Measurements from ENCODE around the gene NDNF.

NDNF gene

GRCh38 chr4:121003863-121004262 lies 68.5 kb downstream of the NDNF start:
- H3K36me3 ChIP-seq (ENCODE audit: control insufficient read depth in 2 of 2, insufficient read depth in 1 of 2, low read length in 2 of 2), result no peaks in the 10 kb centered on the region
- H3K4me3 ChIP-seq (ENCODE audit: low read depth, low read length), result no peak overlapping the region
- ChIA-PET POLR2A (no interaction called here), CTCF (no interaction called here)
- no peak overlapping the region for H3K27ac ChIP-seq (ENCODE audit: extremely low read depth, low read depth, low read length)
- H3K4me1 ChIP-seq (ENCODE audit: control insufficient read depth, insufficient read depth, low read length), result no peaks in the 10 kb centered on the region
- TF ChIP-seq ZNF146 (tag by site-specific recombination; IDR thresholded peaks at IDR 0.05), result no peak
- TF ChIP-seq MEIS1 (CRISPR knock-in tag; IDR thresholded peaks at IDR 0.05; ENCODE audit: borderline replicate concordance), result no peak
- no peak for TF ChIP-seq ZIC2 (tag by site-specific recombination; IDR thresholded peaks at IDR 0.05)
- no peak for TF ChIP-seq HOXD13 (CRISPR knock-in tag; IDR thresholded peaks at IDR 0.05; ENCODE audit: borderline replicate concordance)
- no peak for TF ChIP-seq ZNF221 (tag by site-specific recombination; IDR thresholded peaks at IDR 0.05; ENCODE audit: borderline replicate concordance)
- no peak for TF ChIP-seq PRDM4 (tag by site-specific recombination; IDR thresholded peaks at IDR 0.05)
- TF ChIP-seq ZNF350 (tag by site-specific recombination; IDR thresholded peaks at IDR 0.05), result no peak
- no peak for TF ChIP-seq BCL11B (tag by site-specific recombination; IDR thresholded peaks at IDR 0.05; ENCODE audit: low read depth)
- TF ChIP-seq ZSCAN30 (tag by site-specific recombination; IDR thresholded peaks at IDR 0.05), result no peak
- TF ChIP-seq HOXC10 (CRISPR knock-in tag; IDR thresholded peaks at IDR 0.05), result no peak
- no peak for TF ChIP-seq ZNF645 (tag by site-specific recombination; IDR thresholded peaks at IDR 0.05)
- TF ChIP-seq ZNF558 (tag by site-specific recombination; IDR thresholded peaks at IDR 0.05), result no peak
- H3K9me3 ChIP-seq (ENCODE audit: control insufficient read depth, insufficient read depth, low read depth, low read length), result no peaks in the 10 kb centered on the region

- H3K36me3 ChIP-seq (ENCODE audit: control insufficient read depth in 2 of 2, insufficient read depth in 1 of 2, low read length in 2 of 2), result no peaks in the 10 kb centered on the region
- H3K27ac ChIP-seq (ENCODE audit: extremely low read depth, low read depth, low read length), result no peak overlapping the region
- ChIA-PET CTCF (no interaction called here), POLR2A (no interaction called here)
- H3K4me3 ChIP-seq (ENCODE audit: low read depth, low read length), result no peak overlapping the region
- no peaks in the 10 kb centered on the region for H3K4me1 ChIP-seq (ENCODE audit: control insufficient read depth, insufficient read depth, low read length)
- no peaks in the 10 kb centered on the region for H3K9me3 ChIP-seq (ENCODE audit: control insufficient read depth, insufficient read depth, low read depth, low read length)
- TF ChIP-seq ZNF138 (tag by site-specific recombination; IDR thresholded peaks at IDR 0.05; ENCODE audit: borderline replicate concordance) (no peak), ZNF510 (tag by site-specific recombination; IDR thresholded peaks at IDR 0.05; ENCODE audit: insufficient replicate concordance) (no peak), CTCF (tag by site-specific recombination; IDR thresholded peaks at IDR 0.05) (no peak), BCL11B (tag by site-specific recombination; IDR thresholded peaks at IDR 0.05; ENCODE audit: low read depth) (no peak), ZNF707 (tag by site-specific recombination; IDR thresholded peaks at IDR 0.05) (no peak), ZNF792 (tag by site-specific recombination; IDR thresholded peaks at IDR 0.05) (no peak), ZNF416 (tag by site-specific recombination; IDR thresholded peaks at IDR 0.05) (no peak), ZNF791 (tag by site-specific recombination; IDR thresholded peaks at IDR 0.05) (no peak), ZNF558 (tag by site-specific recombination; IDR thresholded peaks at IDR 0.05) (no peak), ZNF26 (tag by site-specific recombination; IDR thresholded peaks at IDR 0.05) (no peak), ZNF214 (tag by site-specific recombination; IDR thresholded peaks at IDR 0.05; ENCODE audit: borderline replicate concordance) (no peak)
Measured at GRCh38 chr4:120995266-120996010, 76.9 kb downstream of the NDNF start.

Measured in HEK293 (cell line).